NCI-H1048 (cell line): ENCODE measurements around the gene ZBTB11.
A peak's percentile ranks its signal among the peaks of the same experiment; 100 is the strongest.
"Not testable (repeated sequence)": the region's sequence is repeated elsewhere in the genome, so short reads cannot be mapped to it uniquely, and the experiment has no call there.

ENCODE experiments used
- DNase-seq: peaks from one replicate; lab custom pipeline; 2025; lab: John Stamatoyannopoulos, UW

The ZBTB11 gene, protein sequence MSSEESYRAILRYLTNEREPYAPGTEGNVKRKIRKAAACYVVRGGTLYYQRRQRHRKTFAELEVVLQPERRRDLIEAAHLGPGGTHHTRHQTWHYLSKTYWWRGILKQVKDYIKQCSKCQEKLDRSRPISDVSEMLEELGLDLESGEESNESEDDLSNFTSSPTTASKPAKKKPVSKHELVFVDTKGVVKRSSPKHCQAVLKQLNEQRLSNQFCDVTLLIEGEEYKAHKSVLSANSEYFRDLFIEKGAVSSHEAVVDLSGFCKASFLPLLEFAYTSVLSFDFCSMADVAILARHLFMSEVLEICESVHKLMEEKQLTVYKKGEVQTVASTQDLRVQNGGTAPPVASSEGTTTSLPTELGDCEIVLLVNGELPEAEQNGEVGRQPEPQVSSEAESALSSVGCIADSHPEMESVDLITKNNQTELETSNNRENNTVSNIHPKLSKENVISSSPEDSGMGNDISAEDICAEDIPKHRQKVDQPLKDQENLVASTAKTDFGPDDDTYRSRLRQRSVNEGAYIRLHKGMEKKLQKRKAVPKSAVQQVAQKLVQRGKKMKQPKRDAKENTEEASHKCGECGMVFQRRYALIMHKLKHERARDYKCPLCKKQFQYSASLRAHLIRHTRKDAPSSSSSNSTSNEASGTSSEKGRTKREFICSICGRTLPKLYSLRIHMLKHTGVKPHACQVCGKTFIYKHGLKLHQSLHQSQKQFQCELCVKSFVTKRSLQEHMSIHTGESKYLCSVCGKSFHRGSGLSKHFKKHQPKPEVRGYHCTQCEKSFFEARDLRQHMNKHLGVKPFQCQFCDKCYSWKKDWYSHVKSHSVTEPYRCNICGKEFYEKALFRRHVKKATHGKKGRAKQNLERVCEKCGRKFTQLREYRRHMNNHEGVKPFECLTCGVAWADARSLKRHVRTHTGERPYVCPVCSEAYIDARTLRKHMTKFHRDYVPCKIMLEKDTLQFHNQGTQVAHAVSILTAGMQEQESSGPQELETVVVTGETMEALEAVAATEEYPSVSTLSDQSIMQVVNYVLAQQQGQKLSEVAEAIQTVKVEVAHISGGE

DNA sequence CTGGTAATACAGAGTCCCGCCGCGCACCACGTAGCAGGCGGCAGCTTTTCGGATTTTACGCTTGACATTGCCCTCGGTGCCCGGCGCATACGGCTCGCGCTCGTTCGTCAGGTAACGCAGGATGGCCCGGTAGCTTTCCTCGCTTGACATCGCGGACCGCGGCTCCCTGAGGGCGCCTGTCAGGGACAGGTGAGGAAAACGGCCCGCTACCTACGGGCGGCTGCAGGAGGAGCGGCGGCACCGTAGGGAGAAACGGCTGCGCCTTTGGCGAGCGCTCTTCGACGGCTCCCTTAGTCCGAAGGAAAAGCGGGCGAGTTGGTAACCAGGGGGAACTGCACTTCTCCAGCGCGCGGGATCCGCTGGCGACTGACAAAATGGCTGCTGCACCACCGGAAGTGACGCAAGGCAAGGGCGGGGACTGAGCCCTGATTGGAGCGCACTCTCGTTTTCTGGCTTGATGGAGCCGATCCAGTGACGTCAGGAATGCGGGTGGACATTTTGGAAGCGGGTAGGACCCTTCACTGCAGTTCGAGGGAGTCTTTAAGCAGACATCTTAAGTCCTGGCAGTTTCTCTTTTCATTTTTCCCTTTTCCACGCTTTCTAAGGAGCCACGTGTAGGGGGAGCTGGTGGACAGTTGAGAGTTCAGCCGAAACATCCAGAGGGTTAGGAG lies at the start of gene ZBTB11:
Gene ZBTB11 (minus strand): TSS at position 368 of the 671 bp plus-strand sequence. CDS start 218 bp downstream, at position 150.
- no peak for DNase-seq

DNA sequence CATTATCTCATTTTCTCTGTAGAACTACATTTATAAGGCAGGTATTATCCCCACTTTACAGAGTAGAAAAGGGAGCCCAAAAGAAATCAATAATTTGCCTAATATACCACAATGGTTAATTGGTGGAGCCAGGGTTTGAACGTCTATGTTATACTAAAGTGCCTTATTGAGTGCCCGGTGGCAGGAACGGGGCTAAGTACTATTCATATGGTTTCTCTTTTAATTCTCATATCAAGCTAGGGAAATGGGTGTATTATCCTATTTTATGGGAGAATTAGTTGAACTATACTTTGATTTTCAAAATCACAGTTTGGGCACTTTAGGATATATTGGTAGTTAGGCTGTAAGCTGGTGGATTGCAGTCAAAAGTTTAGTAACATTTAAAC lies 49.0 kb upstream of the ZBTB11 start:
- no peak for DNase-seq

DNA sequence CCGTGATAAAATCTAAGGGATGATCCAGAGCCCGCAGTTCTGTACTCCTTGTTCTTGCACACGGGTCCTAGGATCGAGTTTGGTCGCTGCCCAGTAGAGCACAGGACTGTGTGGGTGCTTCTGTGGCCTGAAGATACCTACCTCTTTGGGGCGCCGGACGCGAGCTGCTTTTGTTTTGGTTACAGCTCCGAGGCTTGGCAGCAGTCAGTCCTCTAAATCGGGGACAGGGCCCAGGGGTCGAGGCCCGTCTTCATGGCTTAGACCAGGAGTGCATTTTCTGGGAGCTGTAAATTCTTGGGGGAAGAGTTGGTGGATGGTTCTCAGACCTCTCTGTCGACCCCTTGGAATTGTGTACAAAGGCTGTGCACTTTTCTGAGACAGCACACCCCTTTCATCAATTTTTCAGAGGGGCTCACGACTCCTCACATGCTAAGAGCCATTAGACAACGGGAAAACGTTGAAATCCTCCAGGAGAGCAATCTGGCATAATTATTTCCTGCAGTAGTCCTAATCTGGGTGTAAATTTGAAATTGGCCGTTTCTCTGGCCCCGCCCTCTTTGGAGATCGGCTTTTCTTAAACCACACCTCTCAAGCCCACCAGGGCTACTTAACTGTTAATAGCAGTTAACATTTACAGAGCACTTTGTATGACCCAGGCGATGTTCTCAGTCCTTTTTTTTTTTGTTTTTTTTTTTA lies 48.4 kb upstream of the ZBTB11 start:
- no peak for DNase-seq

DNA sequence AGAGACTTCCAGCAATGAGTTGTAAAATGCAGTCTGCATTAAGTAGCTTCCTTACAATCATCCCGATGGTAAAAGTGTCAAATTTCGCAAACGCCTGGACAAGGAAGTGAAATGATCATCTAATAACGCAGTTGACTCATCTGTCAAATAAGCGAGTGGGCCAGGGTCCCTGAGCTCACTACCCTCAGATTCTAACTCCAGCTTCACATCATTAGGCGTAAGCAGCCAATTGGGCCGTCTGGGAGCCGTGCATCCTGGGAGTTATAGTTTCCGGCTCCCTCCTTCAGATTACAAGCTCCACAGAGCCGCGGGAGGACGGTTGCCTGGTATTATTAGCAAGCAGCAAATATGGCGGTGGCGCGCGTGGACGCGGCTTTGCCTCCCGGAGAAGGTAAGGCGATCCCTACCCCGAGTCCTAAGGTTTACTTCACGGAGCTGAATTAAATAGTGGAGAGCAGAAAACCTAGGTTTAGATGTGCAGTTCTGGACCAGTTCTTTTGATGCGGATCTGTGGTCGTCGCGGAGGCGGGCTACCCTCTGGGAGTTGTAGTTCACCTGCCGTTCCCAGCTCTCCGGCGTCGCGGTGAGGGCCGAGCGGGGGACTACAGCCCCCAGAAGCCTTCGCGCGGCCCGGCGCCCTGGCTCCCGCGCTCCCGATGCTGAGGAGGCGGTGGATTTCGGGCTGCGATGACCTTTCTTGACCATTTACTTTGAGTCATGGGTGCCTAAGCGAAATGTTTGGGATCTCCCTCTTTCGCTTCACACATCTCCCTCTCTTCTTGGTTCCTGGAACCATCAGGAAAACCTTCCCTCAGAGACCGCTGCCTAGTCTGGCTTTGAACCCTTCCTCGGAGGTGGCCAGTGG lies 47.6 kb upstream of the ZBTB11 start, which contains the start of gene CEP97:
Gene CEP97 (plus strand): TSS at position 286 of the 865 bp plus-strand sequence. CDS start 63 bp downstream, at position 349.
- peak; percentile 78 for DNase-seq

DNA sequence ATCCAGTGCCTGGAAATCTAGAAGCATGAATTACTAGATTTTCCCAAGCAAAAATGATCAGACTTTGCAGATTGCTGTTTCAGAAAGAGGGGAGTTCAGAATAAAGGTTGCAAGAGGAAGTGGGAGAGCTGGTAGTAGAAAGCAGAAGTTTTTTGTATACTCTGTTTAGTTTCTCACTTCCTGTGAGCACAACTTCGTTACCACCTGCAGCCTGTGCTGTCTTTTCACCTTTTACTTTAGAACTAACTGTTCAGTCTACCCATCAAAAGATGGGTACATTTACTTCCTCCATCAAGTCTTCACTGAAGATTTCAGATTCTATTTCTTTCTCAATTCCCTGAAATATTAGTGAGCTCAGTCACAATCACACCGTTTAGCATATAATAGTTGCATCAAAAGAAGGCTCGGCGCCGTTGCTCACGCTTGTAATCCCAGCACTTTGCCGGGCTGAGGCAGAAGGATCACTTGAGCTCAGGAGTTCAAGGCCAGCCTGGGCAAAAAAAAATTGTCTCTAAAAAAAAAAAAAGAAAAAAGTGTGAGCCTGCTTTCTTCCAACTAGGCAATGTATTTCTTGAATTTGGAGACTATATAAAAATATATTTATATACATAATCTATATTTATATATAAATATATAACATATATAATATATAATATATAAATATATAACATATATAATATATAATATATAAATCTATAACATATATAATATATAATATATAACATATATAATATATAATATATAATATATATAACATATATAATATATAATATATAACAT lies 45.7 kb upstream of the ZBTB11 start:
- no peak for DNase-seq

DNA sequence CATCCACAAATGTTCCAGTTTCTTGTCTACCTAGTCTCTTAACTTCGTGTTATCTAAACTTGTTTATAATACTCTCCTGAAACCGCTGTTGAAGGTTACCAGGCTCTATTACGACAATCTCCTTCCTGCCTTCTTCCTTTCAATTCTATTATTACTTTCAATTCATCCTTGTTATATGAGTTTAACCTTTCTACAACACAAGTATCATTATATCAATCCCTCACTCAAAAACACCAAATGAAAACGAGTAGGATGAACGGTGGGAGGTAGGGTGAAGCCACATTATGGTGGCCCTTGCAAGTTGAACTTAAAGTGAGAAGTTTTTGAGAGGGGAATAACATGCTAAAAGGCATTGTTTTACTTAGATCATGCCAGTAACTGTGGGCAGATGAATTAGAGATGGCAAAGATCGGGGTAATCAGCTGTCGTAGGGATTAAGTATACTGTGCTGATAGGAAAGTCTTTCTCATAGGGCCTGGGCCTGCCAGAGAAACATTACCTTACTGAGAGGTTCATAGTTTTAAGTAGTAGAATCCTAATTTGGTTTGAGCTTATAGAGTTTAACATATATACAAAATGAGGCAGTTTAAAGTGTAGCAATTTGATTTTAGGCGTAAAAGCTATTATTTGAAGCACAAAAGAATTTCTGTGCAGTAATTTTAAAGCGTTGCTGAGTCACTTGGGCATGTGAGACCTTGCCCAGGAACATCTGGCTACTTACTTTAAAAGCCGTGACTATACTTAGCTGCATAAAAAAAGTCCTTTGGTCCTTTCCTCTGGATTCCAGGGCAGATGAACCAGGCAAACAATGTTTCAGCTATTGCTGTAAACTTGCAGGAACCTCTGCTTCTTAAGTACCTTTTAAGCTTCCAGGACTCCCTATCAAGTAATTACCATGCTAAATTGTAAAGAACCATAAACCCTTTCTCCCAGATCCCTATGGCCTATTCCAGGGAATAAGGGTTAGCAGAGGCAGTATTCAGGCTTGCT lies 44.2 kb upstream of the ZBTB11 start:
- no peak for DNase-seq

DNA sequence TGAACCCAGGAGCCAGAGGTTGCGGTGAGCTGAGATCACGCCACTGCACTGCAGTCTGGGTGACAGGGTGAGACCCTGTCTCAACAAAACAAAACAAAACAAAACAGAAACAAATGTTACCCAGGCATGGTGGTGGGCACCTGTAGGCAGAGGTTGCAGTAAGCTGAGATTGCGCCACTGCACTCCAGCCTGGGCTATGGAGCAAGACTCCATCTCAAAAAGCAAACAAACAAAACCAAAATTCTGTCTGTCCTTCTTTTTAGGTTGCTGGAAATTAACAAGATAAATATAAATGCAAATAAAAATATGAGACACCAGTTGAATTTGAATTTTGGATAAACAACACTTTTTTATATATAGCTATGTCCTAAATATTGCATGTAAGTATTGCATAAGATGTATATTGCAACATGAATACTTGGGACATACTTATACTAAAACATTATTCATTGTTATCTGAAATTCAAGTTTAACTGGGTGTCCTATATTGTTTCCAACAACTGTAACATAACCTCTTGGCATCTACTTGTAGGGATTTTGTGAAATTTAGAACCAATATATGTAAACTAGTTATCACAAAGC lies 42.8 kb upstream of the ZBTB11 start:
- no peak for DNase-seq

DNA sequence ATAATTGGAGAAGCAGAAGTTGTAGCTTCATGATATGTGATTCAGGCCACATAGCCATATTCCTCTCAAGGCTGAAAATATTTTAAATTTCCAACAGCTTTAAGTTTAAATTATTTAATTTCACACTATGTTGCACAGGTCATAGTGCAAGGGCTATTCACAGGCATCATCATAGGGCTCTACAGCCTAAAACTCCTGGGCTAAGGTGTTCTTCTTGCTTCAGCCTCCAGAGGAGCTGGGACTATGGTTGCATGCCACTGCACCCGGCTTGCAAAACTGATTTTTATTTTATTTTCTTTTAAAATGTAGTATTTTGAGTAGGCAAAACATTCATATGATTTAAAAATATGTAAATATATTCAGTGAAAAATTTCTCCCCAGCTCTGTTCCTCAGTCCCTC lies 41.5 kb upstream of the ZBTB11 start:
- DNase-seq = no peak

DNA sequence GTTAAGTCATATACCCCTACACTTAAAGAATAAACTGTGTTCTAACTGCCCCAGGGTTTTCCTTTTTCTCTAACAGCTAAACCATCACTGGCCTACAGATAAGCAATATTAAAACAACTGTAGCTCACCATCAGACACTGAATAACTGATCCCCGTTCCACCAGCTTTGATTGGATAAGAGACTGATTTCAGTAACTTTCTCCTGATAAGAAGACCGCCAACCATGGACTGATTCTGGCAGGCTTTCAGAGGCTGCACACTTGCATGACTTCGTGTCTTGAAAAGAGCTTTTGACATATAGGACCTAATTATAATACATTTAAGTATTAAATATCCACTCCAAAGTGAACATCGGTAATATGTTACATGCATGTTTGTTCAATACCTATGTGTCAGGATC lies 32.2 kb upstream of the ZBTB11 start:
- no peak for DNase-seq

DNA sequence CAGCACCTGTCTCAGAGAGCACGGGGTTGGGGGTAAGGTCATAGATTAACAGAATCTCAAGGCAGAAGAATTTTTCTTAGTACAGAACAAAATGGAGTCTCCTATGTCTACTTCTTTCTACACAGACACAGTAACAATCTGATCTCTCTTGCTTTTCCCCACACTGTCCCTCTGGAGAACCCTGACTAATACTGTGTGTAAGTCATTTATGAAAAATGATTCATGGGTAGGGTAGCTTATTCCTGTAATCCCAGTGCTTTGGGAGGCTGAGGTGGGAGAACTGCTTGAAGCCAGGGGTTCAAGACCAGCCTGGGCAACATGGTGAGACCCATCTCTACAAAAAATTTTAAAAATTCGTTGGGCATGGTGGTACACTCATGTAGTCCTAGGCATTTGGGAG lies 27.7 kb upstream of the ZBTB11 start:
- DNase-seq = not testable (repeated sequence)

DNA sequence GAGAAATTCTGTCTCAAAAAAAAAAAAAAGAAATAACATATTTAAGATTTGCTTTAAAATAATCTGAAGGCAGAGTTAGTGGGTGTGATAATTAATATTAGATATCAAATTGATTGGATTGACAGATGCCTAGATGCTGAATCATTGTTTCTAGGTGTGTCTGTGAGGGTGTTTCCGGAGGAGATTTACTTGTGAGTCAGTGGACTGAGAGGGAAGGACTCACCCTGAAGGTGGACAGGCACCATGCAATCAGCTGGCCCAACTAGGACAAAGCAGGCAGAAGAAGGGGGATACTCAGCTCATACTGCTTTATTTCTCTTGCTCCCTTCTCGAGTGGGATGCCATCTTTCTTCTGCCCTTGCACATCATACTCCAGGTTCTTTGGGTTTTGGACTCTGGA lies 26.2 kb upstream of the ZBTB11 start:
- DNase-seq = no peak

DNA sequence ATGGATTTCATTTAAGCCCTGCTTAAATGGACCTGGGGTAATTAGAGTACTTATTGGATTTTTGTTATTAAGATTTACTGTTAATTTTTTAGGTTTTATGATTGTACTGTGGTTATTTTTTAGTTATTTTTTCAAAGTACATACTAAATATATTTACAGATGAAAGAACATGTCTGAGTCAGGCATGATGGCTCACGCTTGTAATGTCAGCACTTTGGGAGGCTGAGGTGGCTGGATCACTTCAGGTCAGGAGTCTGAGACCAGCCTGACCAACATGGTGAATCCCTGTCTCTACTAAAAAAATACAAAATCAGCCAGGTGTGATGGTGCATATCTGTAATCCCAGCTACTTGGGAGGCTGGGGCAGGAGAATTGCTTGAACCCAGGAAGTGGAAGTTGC lies 25.8 kb upstream of the ZBTB11 start:
- DNase-seq = no peak

DNA sequence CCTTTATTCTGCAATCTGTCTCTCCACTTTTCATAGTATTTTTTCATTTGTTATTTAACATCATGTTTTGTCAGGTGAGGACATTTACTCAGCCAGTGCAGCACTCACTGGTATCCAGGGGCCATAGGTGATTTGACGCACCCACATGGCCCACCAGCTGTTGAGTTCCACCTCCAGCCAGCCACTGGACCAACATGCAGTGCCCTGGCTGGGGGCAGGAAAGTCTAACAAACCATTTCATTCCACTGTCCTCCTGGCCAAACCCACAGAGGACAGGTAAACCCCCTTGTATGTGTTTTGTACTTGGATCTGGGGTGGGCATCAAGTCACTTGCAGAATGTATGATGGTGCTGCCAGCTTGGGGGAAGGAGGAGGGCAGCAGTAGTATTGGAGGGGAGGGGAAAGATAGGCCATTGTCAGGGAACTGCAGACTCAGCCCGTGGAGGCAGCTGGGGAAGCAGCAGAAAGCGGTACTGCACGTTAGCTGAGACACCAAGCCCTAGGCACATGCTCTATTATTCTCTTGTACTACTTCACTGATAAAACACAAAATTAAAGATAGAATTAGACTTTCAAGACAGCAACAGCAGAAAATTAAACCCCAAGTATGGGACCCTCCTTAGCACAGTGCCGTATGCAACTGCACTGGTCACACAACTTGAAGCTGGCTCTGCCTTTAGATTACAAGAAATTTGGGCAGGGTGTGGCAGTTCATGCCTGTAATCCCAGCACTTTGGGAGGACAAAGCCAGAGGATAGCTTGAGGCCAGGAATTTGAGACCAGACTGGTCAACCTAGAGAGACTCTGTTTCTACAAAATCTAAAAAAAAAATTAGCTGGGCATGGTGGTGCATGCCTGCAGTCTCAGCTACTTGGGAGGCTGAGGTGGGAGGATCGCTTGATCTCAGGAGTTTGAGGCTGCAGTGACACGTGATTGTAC lies 25.0 kb upstream of the ZBTB11 start:
- DNase-seq = no peak

DNA sequence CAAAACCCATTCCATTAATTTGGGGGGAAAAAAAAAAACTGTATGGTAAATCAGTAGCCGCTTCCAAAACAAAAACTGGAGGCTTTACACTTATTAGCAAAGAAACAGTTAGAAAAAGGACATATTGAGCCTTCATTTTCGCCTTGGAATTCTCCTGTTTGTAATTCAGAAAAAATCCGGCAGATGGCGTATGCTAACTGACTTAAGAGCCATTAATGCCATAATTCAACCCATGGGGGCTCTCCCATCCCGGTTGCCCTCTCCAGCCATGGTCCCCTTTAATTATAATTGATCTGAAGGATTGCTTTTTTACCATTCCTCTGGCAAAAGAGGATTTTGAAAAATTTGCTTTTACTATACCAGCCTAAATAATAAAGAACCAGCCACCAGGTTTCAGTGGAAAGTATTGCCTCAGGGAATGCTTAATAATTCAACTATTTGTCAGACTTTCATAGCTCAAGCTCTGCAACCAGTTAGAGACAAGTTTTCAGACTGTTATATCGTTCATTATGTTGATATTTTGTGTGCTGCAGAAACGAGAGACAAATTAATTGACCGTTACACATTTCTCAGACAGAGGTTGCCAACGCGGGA lies 18.9 kb upstream of the ZBTB11 start:
- no peak for DNase-seq

DNA sequence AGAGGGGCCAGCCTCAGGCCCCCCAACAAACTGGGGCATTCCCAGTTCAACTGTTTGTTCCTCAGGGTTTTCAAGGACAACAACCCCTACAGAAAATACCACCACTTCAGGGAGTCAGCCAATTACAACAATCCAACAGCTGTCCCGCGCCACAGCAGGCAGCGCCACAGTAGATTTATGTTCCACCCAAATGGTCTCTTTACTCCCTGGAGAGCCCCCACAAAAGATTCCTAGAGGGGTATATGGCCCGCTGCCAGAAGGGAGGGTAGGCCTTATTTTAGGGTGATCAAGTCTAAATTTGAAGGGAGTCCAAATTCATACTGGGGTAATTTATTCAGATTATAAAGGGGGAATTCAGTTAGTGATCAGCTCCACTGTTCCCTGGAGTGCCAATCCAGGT lies 17.9 kb upstream of the ZBTB11 start:
- DNase-seq = not testable (repeated sequence)

DNA sequence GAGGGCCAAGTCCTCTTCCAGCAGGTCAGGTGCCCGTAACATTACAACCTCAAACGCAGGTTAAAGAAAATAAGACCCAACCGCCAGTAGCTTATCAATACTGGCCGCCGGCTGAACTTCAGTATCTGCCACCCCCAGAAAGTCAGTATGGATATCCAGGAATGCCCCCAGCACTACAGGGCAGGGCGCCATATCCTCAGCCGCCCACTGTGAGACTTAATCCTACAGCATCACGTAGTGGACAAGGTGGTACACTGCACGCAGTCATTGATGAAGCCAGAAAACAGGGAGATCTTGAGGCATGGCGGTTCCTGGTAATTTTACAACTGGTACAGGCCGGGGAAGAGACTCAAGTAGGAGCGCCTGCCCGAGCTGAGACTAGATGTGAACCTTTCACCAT lies 16.6 kb upstream of the ZBTB11 start:
- not testable (repeated sequence) for DNase-seq
